Neural progenitor cell (in vitro differentiated cells): ENCODE measurements around the gene RIMOC1. TPM values are rescaled to one million over a fixed set of nuclear protein-coding genes. Genes with fewer than 3 reads are reported as not detected.

Experiments
- DNase-seq: peaks from one replicate; pipeline ENCODE4 v3.0.0-alpha.2; 2016; ENCODE audit warnings: low spot score
- H2AFZ ChIP-seq: fragments of 200-600 bp; sonication (generic); replicated peaks from 2 replicates; pipeline ENCODE4 v1.6.1; 2016; ENCODE audit warnings: antibody characterized with exemption
- H3F3A ChIP-seq: fragments of 200-600 bp; sonication (generic); 2 replicates; pipeline ENCODE4 v1.6.1; 2016; ENCODE audit warnings: antibody characterized with exemption, low read depth
- H3K27ac ChIP-seq: fragments of 200-600 bp; sonication (generic); 2 replicates; pipeline ENCODE4 v1.5.1; 2016; ENCODE audit warnings: mild to moderate bottlenecking
- H3K27me3 ChIP-seq: fragments of 200-600 bp; sonication (generic); 2 replicates; pipeline ENCODE4 v1.6.1; 2016; ENCODE audit warnings: mild to moderate bottlenecking, moderate library complexity
- H3K36me3 ChIP-seq: fragments of 200-600 bp; sonication (generic); 2 replicates; pipeline ENCODE4 v1.5.1; 2016
- H3K4me1 ChIP-seq: fragments of 200-600 bp; sonication (generic); 2 replicates; pipeline ENCODE4 v1.6.1; 2016; ENCODE audit warnings: mixed run types
- H3K4me2 ChIP-seq: fragments of 200-600 bp; sonication (generic); 2 replicates; pipeline ENCODE4 v1.6.1; 2016
- H3K4me3 ChIP-seq: fragments of 200-600 bp; sonication (generic); 2 replicates; pipeline ENCODE4 v1.5.1; 2016
- H3K79me2 ChIP-seq: fragments of 200-600 bp; sonication (generic); 2 replicates; pipeline ENCODE4 v1.6.1; 2016; ENCODE audit warnings: low read depth
- H3K9ac ChIP-seq: fragments of 200-600 bp; sonication (generic); 2 replicates; pipeline ENCODE4 v1.6.1; 2016
- H3K9me3 ChIP-seq: fragments of 200-600 bp; sonication (generic); 2 replicates; pipeline ENCODE4 v1.5.1; 2016; ENCODE audit warnings: low read depth
- H4K20me1 ChIP-seq: fragments of 200-600 bp; sonication (generic); 2 replicates; pipeline ENCODE4 v1.6.1; 2016; ENCODE audit warnings: low read depth
- H3K27ac Mint-ChIP-seq: 3 replicates; pipeline ENCODE4 v1.8.0; 2021; ENCODE audit warnings: mixed read lengths
- H3K27me3 Mint-ChIP-seq: 2 replicates; pipeline ENCODE4 v1.8.0; 2022; ENCODE audit warnings: low read depth, mild to moderate bottlenecking, inconsistent platforms, moderate library complexity, mixed read lengths; ENCODE audit not compliant: insufficient read depth
- H3K36me3 Mint-ChIP-seq: 3 replicates; pipeline ENCODE4 v1.8.0; 2021; ENCODE audit warnings: mixed read lengths
- H3K4me1 Mint-ChIP-seq: 3 replicates; pipeline ENCODE4 v1.8.0; 2021; ENCODE audit warnings: mixed read lengths
- H3K4me3 Mint-ChIP-seq: 3 replicates; pipeline ENCODE4 v1.8.0; 2021; ENCODE audit warnings: mild to moderate bottlenecking, moderate library complexity, mixed read lengths
- H3K9me3 Mint-ChIP-seq: 3 replicates; pipeline ENCODE4 v1.8.0; 2020; ENCODE audit warnings: mixed read lengths
- EZH2 ChIP-seq: fragments of 200-600 bp; sonication (generic); IDR thresholded peaks from 2 replicates; pipeline ENCODE4 v1.6.1; 2017; ENCODE audit warnings: antibody characterized with exemption, mild to moderate bottlenecking, moderate library complexity
- EZH2phosphoT487 ChIP-seq: fragments of 200-600 bp; sonication (generic); IDR thresholded peaks from 2 replicates; pipeline ENCODE4 v1.6.1; 2017; ENCODE audit warnings: antibody characterized with exemption
- total RNA-seq: library from RNA; depleted of rRNA; stranded (reverse); fragments of >200 nt; gene quantifications from 2 replicates; pipeline ENCODE4 v1.2.3, GENCODE V29; 2015; ENCODE audit warnings: low replicate concordance
- TF ChIP-seq, protein P1 (sequence below): fragments of 200-600 bp; sonication (generic); IDR thresholded peaks from 2 replicates; pipeline ENCODE4 v1.5.1; 2017; ENCODE audit warnings: antibody characterized with exemption, mild to moderate bottlenecking

The RIMOC1 gene
- total RNA-seq, 1 donor from 2014 or later = 32.7 TPM

DNA sequence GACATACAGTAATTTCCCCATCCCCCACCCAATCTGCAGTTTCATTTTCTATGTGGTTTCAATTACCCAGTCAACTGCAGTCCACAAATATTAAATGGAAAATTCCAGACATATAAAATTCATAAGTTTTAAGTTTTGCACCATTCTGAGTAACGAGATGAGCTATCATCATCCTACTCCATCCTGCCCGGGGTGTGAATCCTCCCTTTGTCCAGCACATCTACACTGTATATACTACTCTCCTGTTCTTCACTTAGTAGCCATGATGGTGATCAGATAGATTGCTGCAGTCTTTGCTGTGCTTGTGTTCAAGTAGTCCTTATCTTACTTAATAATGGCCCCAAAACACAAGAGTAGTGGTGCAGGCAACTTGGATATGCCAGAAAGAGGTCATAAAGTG lies 45.3 kb upstream of the RIMOC1 start:
- H3K4me1 Mint-ChIP-seq = no peaks in the 10 kb centered on the region
- H4K20me1 ChIP-seq = peaks cover 4% of the 10 kb centered on the region
- peaks cover 10% of the 10 kb centered on the region for H3K79me2 ChIP-seq
- H2AFZ ChIP-seq = no peak overlapping the region
- no peaks in the 10 kb centered on the region for H3K27me3 Mint-ChIP-seq
- no peaks in the 10 kb centered on the region for H3K27me3 ChIP-seq
- peaks cover 3% of the 10 kb centered on the region for H3K36me3 ChIP-seq
- no peak overlapping the region for H3K27ac Mint-ChIP-seq
- no peaks in the 10 kb centered on the region for H3F3A ChIP-seq
- no peak overlapping the region for H3K9ac ChIP-seq
- TF ChIP-seq, protein P1, sequence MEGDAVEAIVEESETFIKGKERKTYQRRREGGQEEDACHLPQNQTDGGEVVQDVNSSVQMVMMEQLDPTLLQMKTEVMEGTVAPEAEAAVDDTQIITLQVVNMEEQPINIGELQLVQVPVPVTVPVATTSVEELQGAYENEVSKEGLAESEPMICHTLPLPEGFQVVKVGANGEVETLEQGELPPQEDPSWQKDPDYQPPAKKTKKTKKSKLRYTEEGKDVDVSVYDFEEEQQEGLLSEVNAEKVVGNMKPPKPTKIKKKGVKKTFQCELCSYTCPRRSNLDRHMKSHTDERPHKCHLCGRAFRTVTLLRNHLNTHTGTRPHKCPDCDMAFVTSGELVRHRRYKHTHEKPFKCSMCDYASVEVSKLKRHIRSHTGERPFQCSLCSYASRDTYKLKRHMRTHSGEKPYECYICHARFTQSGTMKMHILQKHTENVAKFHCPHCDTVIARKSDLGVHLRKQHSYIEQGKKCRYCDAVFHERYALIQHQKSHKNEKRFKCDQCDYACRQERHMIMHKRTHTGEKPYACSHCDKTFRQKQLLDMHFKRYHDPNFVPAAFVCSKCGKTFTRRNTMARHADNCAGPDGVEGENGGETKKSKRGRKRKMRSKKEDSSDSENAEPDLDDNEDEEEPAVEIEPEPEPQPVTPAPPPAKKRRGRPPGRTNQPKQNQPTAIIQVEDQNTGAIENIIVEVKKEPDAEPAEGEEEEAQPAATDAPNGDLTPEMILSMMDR = no peak
- TF ChIP-seq EZH2 = no peak
- TF ChIP-seq EZH2phosphoT487 = no peak
- no peak overlapping the region for H3K27ac ChIP-seq
- no peaks in the 10 kb centered on the region for H3K4me1 ChIP-seq
- DNase-seq = no peak
- H3K4me2 ChIP-seq = no peak overlapping the region
- H3K36me3 Mint-ChIP-seq = peaks cover 3% of the 10 kb centered on the region
- no peak overlapping the region for H3K4me3 Mint-ChIP-seq
- H3K9me3 ChIP-seq = no peaks in the 10 kb centered on the region
- H3K4me3 ChIP-seq = no peak overlapping the region
- H3K9me3 Mint-ChIP-seq = no peaks in the 10 kb centered on the region

DNA sequence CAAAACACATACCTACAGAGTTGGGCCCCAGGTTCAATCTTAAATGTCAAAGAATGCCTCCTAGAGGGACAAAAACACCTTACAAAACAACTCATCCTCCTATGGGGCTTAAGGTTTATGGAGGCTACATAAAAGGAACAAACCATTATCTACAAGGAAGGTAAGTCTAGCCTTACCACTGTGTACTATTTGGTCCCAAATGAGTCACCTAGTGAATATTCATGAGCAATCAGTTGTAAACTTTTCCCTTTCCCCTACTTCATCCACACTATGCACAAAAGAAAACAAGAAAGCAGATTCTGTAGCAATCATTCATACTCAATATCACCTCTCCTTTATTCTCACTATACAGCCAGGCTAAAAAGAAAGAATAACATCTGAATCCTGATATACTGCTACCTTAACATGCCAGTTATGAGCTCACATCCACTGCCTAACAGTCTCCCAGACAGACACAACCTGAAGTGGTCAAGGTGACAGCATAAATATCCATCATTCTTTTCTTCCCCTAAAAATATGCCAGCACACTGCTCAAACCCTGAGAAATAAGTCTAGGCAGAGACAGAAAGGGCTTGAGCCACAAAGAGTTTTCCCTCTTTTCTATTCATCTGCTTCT lies 40.2 kb upstream of the RIMOC1 start:
- Histone ChIP-seq H3K4me3 (no peak overlapping the region), H3K27ac (no peak overlapping the region), H3K9me3 (no peaks in the 10 kb centered on the region), H3K9ac (no peak overlapping the region), H3K36me3 (peaks cover 3% of the 10 kb centered on the region), H3F3A (no peaks in the 10 kb centered on the region), H3K79me2 (peaks cover 50% of the 10 kb centered on the region), H3K27me3 (no peaks in the 10 kb centered on the region), H4K20me1 (peaks cover 18% of the 10 kb centered on the region), H2AFZ (no peak overlapping the region), H3K4me2 (no peak overlapping the region), H3K4me1 (no peaks in the 10 kb centered on the region)
- H3K27ac Mint-ChIP-seq = no peak overlapping the region
- no peaks in the 10 kb centered on the region for H3K9me3 Mint-ChIP-seq
- TF ChIP-seq, protein P1 = no peak
- TF ChIP-seq EZH2phosphoT487 (no peak), EZH2 (no peak)
- peaks cover 9% of the 10 kb centered on the region for H3K4me1 Mint-ChIP-seq
- no peak overlapping the region for H3K4me3 Mint-ChIP-seq
- H3K27me3 Mint-ChIP-seq = no peaks in the 10 kb centered on the region
- peaks cover 6% of the 10 kb centered on the region for H3K36me3 Mint-ChIP-seq
- DNase-seq = no peak

DNA sequence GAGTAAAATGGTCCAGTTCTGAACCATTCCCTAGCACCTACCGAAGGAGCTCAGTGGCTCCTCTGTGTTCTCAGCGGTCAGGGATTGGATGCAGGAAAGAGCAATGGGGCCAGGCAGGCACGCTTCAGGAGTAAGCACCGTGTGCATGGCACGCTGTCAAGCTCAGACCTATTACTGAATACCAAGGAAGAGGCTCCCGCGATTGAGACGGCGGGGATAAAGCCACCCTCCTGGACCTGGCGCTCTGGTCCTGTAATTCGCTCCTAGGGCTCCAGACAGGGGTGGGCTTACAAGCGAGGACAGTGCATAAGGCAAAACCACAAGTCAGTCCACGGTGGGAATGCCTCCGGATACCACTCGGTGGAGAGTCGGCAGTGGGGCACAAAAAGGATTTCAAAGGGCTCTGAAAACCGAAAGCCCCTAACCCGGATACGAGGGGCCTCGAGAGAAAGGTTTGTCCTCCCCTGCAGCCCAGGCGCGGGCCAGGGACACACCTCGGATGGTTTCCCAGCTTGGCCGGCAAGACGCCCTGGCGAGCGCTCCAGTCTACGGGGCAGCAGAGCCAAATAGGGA lies 34.9 kb upstream of the RIMOC1 start:
- Mint-ChIP-seq H3K4me1 (peaks cover 14% of the 10 kb centered on the region), H3K9me3 (no peaks in the 10 kb centered on the region), H3K27me3 (peaks cover 4% of the 10 kb centered on the region), H3K36me3 (peaks cover 3% of the 10 kb centered on the region), H3K4me3 (peak overlapping the region; percentile 93), H3K27ac (no peak overlapping the region)
- peaks cover 13% of the 10 kb centered on the region for H4K20me1 ChIP-seq
- TF ChIP-seq EZH2 (no peak), EZH2phosphoT487 (no peak)
- TF ChIP-seq, protein P1 = no peak
- peaks cover 16% of the 10 kb centered on the region for H3F3A ChIP-seq
- no peaks in the 10 kb centered on the region for H3K4me1 ChIP-seq
- no peak overlapping the region for H3K27ac ChIP-seq
- H3K4me3 ChIP-seq = peak overlapping the region; percentile 77
- peaks cover 40% of the 10 kb centered on the region for H3K79me2 ChIP-seq
- no peaks in the 10 kb centered on the region for H3K36me3 ChIP-seq
- H3K9ac ChIP-seq = peak overlapping the region; percentile 44
- H2AFZ ChIP-seq = peak overlapping the region; percentile 99
- DNase-seq = peak; percentile 56
- H3K27me3 ChIP-seq = peaks cover 17% of the 10 kb centered on the region
- no peaks in the 10 kb centered on the region for H3K9me3 ChIP-seq
- H3K4me2 ChIP-seq = peak overlapping the region; percentile 95
